Gastroesophageal sphincter (tissue), 3 donors: ENCODE data around the gene ZNF236.

Experiments used
- CTCF ChIP-seq, 4 experiments: fragments of 200-600 bp in 2 of 4; fragments of 450-650 bp in 2 of 4; sonication (generic) in 1 of 4; IDR thresholded peaks; one replicate each; pipeline ENCODE4 v1.5.1; 2017 to 2019; ENCODE audit warnings: antibody characterized with exemption in 4 of 4, mild to moderate bottlenecking in 2 of 4, moderate library complexity in 2 of 4
- POLR2A ChIP-seq, 2 donors: fragments of 450-650 bp; IDR thresholded peaks; one replicate each; pipeline ENCODE4 v1.6.1; 2017; ENCODE audit warnings: antibody characterized with exemption in 2 of 2, mild to moderate bottlenecking in 2 of 2, moderate library complexity in 1 of 2
- POLR2AphosphoS5 ChIP-seq: sonication (generic); formaldehyde crosslinking; IDR thresholded peaks from one replicate; pipeline ENCODE4 v1.6.1; 2017; ENCODE audit warnings: antibody characterized with exemption

DNA sequence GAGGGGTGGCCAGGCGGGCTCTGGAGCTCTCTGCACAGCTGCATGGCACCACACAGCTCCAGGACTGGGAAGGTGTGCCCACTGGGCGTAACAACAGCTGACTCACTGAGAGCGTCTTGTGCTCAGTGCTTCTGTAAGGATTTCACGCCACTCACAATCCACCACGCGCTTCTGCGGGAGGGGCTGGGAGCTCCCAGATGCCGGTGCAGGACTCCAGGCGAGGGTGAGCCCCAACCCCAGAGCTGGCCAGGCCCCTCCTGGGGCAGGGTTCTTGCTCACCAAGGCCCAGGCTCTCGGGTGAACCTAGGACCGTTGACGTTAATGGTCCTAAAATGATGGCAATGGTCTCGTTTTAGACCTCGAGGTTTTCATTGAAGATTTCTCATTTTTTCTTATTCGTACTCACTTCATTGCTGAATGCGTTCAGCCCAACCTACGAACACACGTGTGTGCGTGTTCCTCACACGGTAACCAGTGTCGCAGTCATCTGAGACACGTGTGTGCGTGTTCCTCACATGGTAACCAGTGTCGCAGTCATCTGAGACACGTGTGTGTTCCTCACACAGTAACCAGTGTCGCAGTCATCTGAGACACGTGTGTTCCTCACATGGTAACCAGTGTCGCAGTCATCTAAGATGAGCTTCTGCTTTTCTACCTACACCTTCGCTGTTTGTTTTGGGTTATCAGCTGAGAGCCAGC is 38.4 kb upstream of the ZNF236 start:
- no peak for TF ChIP-seq POLR2A (IDR thresholded peaks at IDR 0.05)
- no peak for TF ChIP-seq CTCF (IDR thresholded peaks at IDR 0.05)
- TF ChIP-seq POLR2AphosphoS5: no peak
